ENCODE measurements around the gene IQCE. TPM values are rescaled to one million over a fixed set of nuclear protein-coding genes. Genes with fewer than 3 reads are reported as not detected.

IQCE gene
- total and polyA plus RNA-seq, 10 of the 15 experiments (the other 5 are each of a cell fraction or from before 2014, with no cell fraction given), result 0.37 to 8.1 (median 3.7) TPM

- in situ Hi-C loops (cut with MboI), result no loop called here
- FAIRE-seq, result no peak
- 66% methylated on average over 26 of the region's 26 CpGs for WGBS (ENCODE audit: insufficient coverage, insufficient replicate concordance, low lambda C conversion rate, missing lambda C conversion rate)
- Histone ChIP-seq H3K27ac (ENCODE audit: control insufficient read depth, insufficient read depth) (no peak overlapping the region), H3K4me1 (ENCODE audit: control insufficient read depth, insufficient read depth, low read length) (peaks cover 10% of the 10 kb centered on the region), H3K9ac (ENCODE audit: control insufficient read depth, insufficient read depth, low read length) (no peak overlapping the region), H4K20me1 (ENCODE audit: control insufficient read depth, insufficient read depth) (no peaks in the 10 kb centered on the region), H3K9me3 (replicated peaks; ENCODE audit: control insufficient read depth, insufficient read depth, low read length) (no peaks in the 10 kb centered on the region), H3K4me2 (ENCODE audit: control insufficient read depth, insufficient read depth) (no peak overlapping the region), H2AFZ (ENCODE audit: control insufficient read depth, low read depth, low read length) (no peak overlapping the region), H3K79me2 (ENCODE audit: control insufficient read depth, insufficient read depth, low read length) (no peaks in the 10 kb centered on the region), H3K36me3 (ENCODE audit: control insufficient read depth in 2 of 2, insufficient read depth in 2 of 2, low read length in 1 of 2) (no peaks in the 10 kb centered on the region), H3K4me3 (no peak overlapping the region), H3K27me3 (replicated peaks in 1 of 2; ENCODE audit: control insufficient read depth in 2 of 2, insufficient read depth in 2 of 2, low read length in 1 of 2) (no peaks in the 10 kb centered on the region)
- POLR2A ChIA-PET, result no interaction called here
- ATAC-seq, result no peak
- SMC1A ChIA-PET (ENCODE audit: uncharacterized antibody, unreplicated experiment), result interaction anchor here (0.7 to 1.3 kb wide), 2 partner anchors 40 to 41 kb away, joined by 3 read pairs; no protein-coding TSS in a partner anchor
- no peak for DNase-seq (ENCODE audit: low read depth, low spot score)
- BruUV-seq (replicated peaks), result no TSS peak
- TF ChIP-seq LARP7 (IDR thresholded peaks at IDR 0.05), result no peak
- TF ChIP-seq TBL1XR1 (IDR thresholded peaks at IDR 0.05; ENCODE audit: low read depth, low read length), result no peak
- no peak for TF ChIP-seq RUNX3 (IDR thresholded peaks at IDR 0.05; ENCODE audit: low read length)
- no peak for TF ChIP-seq BCLAF1 (IDR thresholded peaks at IDR 0.05)
- TF ChIP-seq IRF5 (IDR thresholded peaks at IDR 0.05; ENCODE audit: borderline replicate concordance), result no peak
- no peak for TF ChIP-seq CHD1 (IDR thresholded peaks at IDR 0.05; ENCODE audit: low read depth, low read length)
- no peak for TF ChIP-seq NKRF (conservative IDR thresholded peaks at IDR 0.05)
- no peak for TF ChIP-seq BCL11A (IDR thresholded peaks at IDR 0.05; ENCODE audit: low read depth, low read length)
- no peak for TF ChIP-seq PML (IDR thresholded peaks at IDR 0.05; ENCODE audit: low read length)
- TF ChIP-seq USF2 (IDR thresholded peaks at IDR 0.05; ENCODE audit: borderline replicate concordance, low read depth, low read length), result no peak
- TF ChIP-seq TARDBP (IDR thresholded peaks at IDR 0.05; ENCODE audit: borderline replicate concordance), result no peak
- no peak for TF ChIP-seq IRF4 (IDR thresholded peaks at IDR 0.05; ENCODE audit: low read depth, low read length)
- TF ChIP-seq SPI1 (IDR thresholded peaks at IDR 0.05; ENCODE audit: borderline replicate concordance, insufficient read depth, low read depth, low read length), result no peak
- no peak for TF ChIP-seq SMAD5 (IDR thresholded peaks at IDR 0.05; ENCODE audit: low read depth)
- no peak for TF ChIP-seq KLF5 (IDR thresholded peaks at IDR 0.05; ENCODE audit: partially characterized antibody)
- TF ChIP-seq BHLHE40 (IDR thresholded peaks at IDR 0.05; ENCODE audit: borderline replicate concordance in 1 of 2, low read depth in 2 of 2, low read length in 1 of 2), result no peak
- TF ChIP-seq RB1 (IDR thresholded peaks at IDR 0.05; ENCODE audit: borderline replicate concordance), result no peak
- CTCF ChIA-PET, result interaction anchor here (1.2 to 2.1 kb wide), 3 partner anchors 38 to 103 kb away, joined by 3 to 14 read pairs (median 5); no protein-coding TSS in a partner anchor
- intact Hi-C loops (cut with micrococcal nuclease; ENCODE audit: unreplicated experiment), result no loop called here
- RAD21 ChIA-PET (ENCODE audit: unreplicated experiment), result no interaction called here
Measured at GRCh38 chr7:2607122-2607922, 48.5 kb downstream of the IQCE start.
